SW 1271 (cell line): Measurements from ENCODE around the gene FUS.
"Not testable (repeated sequence)": the region's sequence is repeated elsewhere in the genome, so short reads cannot be mapped to it uniquely, and the experiment has no call there.

Experiments
- DNase-seq, 2 experiments: peaks; one replicate each; lab custom pipeline; 2025; lab: John Stamatoyannopoulos, UW

FUS gene

DNA sequence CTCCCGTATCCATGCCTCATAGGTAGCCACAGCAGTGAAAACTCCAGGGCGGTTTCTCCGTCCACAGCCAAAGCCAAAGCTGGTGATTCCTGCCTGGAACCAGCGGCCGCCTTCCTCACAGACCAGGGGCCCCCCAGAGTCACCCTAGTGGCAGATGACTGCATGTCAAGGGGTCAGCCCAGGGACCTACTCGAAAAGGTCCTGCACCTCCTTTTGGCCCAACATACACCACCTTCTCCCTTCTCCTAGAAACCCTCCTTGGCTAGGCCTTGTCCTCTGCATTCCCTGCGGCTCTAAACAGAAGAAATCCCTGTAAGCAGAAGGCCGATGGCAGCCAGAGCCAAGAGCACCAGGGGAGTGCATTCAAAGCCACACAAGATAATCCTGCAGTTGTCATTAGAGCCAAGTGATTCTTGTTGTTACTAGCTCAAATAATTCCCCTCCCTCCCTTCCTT, 36.2 kb upstream of the FUS start:
- DNase-seq = no peak

DNA sequence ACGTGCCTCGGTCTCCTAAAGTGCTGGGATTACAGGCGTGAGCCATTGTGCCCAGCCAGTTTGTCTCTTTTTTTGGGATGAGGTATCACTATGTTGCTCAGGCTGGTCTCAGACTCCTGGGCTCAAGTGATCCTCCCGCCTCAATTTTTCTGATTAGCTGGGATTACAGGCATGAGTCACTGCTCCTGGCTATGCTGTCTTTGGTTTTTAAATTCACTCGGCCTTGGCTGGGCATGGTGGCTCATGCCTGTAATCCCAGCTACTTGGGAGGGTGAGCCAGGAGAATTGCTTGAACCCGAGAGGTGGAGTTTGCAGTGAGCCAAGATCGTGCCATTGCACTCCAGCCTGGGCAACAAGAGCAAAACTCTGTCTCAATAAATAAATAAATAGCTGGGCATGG, 35.5 kb upstream of the FUS start:
- DNase-seq = not testable (repeated sequence)

DNA sequence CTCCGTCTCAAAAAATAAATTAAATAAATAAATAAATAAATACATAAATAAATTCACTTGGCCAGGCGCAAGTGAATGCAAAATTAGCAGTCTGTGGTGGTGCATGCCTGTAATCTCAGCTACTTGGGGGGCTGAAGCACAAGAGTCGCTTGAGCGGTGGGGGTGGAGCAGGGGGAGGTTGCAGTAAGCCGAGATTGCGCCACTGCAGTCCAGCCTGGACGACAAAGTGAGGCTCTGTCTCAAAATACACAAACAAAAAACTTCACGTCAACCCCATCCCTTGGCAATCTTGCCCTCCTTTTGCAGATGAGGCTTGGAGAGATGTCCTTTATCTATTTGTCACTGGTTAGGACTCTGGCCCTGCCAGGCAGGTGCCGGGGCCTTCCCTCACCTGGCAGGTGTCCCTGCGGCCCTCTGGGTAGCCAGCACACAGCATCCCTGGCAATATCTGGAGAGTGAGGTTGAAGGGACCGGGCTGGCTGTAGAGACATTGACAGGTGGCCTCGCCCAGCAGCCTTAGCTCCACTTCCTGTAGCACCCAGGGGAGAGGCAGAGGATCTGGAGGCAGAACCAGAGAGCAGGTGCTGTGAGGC, 34.4 kb upstream of the FUS start:
- DNase-seq = no peak

DNA sequence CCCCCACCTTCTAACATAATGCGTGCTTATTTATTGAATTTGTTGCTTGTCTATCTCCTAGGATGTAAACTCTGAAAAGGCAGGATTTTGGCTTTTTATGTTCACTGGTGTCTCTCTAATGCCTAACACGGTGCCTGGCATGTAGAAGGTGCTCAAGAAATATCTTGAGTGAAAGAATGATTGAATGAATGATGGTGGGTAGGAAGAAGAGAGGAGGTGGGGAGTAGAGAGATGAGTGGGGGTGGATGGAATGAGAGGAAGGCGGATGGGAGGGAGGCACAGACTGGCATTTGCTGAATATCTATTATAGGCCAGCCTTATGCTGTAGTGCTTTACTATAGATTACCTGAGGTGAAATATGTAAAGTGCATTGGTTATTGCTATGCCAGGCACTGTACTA, 32.4 kb upstream of the FUS start:
- DNase-seq = no peak

DNA sequence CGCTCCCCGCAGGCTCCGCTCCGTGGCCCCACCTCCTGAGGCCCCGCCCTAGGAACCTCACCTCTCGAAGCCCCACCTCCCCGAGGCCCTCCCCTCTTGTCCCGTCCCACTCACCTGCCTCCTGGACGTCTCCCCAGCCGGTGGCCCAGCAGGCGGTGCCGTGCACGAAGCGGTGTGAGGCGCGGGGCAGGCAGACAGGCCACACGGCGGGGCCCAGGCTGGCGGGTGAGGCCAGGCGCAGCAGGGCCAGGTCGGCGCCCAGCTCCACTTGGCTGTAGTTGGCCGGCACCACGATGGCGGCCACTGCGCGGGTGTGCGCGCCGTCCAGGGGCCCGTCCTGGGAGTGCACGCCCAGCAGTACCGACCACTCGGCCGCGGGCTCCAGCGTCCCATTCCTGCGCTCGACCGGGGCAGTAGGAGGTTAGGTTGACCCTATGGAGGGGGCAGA, 31.6 kb upstream of the FUS start:
- no peak for DNase-seq

DNA sequence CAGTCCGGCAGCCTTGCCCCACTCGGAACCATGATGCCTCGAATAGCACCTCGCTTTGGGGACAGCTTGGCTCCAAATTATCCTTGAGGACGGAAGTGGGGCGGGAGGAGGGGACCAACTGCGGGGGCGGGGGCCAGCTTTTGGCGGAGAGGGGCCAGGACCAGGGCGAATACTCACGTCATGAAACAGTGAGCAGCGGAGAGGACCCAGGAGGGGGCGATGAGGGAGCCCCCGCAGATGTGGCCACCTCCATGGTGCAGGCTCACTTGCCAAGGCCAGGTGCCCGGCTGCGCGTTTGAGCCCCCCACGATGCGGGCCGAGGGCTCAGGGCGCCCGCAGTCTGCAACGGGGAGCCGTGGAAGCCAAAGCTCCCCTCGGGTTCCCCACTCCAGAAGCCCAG, 31.0 kb upstream of the FUS start:
- no peak for DNase-seq

DNA sequence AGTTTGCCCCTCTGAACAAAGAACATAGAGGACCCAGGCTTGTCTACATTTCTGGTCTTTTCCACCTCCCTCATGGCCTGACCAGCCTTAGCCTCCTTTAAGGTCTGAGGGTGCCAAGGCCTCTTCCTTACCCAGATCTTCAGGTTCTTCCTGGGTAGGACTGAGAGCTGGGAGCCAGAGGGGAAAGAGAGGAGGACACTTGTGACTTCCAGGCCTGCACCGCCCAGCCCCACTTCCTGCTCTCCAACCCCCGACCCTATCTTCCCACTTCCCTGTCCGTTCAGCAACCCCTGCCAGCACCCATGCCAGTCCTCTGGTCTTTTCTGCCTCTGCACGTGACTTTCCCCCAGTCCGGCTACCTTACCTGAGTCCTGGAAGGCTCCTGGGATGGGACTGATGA, 30.6 kb upstream of the FUS start:
- DNase-seq = no peak

DNA sequence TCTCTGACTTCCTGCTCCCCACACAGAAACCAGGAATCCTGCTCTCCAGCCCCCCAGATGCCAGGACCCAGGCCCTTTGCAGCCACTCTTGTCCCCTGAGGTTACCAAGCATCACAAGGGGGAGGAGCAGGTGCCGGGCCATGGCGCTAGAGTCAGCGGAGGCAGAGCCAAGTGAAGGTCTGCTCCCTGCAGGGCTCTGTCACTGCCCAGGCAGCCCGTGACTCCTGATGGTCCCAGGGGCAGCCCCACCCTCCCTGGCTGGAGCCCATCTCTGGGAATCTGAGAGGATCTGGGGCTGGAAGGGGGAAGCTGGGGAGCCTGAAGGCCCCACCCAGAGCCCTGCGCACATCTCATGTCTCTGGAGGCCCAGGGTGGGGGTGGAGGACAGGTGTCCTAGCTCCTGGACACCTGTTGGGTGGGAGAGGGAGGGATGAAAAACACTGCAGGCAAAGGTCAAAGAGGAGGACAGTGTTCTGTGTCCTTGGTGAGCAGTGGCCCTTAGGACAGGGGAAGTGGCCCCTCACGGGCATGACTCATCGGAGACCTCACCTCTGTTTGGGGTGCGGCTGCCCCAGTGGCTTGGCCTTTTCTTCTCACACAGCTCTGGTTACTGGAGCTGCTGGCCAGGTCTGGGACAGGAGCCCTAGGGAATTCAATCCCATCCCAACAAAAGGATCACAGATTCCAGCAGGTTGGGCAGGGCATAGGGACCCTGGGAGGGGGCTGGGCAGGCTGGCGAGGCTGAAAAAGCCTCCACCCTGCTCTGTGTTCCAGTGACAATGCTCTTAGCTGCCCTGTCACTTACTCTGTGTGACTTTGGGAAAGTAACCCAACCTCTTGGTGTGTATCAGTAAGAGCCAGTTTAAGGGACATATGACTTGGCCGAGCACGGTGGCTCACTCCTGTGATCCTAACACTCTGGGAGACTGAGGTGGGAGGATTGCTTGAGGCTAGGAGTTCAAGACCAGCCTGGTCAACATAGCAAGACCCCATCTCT, 29.7 kb upstream of the FUS start, which contains the start of gene PRSS36:
Gene PRSS36 (minus strand): TSS at position 173 of the 997 bp plus-strand sequence. CDS start 31 bp downstream, at position 142.
- DNase-seq = no peak

DNA sequence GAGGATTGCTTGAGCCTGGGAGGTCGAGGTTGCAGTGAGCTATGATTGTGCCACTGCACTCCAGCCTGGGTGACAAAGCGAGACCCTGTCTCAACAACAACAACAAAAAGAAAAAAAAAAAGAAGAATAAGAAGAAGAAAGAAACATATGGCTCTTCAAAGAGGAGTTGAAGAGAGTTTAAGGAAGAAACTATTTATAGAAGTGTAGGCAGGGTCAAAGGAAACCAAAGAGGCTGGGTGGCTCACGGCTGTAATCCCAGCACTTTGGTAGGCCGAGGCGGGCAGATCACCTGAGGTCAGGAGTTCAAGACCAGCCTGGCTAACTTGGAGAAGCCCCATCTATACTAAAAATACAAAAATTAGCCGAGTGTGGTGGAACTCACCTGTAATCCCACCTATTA, 29.0 kb upstream of the FUS start:
- DNase-seq = not testable (repeated sequence)

DNA sequence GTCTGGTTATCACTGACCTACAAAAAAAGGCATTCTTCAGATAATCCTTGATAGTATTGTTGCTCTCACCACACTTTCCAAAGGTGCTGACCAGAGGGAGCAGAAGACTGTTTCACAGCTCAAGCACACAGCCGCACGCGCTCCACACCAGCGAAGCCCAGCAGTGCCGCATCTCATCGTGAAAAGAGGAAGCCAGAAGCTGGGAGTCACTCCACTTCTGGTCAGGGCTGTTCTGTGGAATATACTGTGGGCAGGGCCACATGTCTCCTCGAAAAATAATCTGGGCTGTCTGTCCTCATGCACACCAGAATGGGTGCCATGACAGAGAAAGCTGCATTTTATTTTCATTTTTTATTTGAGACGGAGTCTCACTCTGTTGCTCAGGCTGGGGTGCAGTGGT, 22.8 kb upstream of the FUS start:
- DNase-seq = no peak

DNA sequence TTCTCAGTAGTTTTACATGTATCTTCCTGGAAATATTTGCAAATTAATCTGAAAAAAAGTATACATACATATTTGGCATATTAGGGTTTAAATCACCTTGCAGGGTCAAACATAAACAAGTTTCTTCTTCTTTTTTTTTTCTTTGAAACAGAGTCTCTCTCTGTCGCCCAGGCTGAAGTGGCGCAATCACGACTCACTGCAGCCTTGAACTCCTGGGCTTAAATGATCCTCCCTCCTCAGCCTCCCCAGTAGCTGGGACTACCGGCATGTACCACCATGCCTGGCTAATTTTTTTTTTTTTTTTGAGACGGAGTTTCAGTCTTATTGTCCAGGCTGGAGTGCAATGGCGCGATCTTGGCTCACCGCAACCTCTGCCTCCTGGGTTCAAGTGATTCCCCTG, 12.6 kb upstream of the FUS start:
- no peak for DNase-seq

DNA sequence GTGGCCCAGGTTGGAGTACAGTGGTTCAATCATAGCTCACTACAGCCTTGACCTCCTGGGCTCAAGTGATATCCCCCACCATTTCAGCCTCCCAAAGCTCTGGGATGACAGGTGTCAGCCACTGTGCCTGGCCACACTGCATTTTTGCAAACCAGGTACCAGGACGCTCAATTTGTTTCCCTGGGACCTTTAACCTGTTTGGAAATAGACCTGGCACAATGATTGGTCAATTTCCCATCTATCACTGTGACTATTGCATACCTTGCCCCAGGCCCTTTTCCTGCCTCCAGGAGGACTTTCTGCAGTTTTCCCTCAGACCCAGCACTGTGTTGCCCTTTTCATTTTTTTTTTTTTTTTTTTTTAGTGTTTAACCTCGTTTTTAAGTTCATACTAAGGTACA, 11.1 kb upstream of the FUS start:
- no peak for DNase-seq

DNA sequence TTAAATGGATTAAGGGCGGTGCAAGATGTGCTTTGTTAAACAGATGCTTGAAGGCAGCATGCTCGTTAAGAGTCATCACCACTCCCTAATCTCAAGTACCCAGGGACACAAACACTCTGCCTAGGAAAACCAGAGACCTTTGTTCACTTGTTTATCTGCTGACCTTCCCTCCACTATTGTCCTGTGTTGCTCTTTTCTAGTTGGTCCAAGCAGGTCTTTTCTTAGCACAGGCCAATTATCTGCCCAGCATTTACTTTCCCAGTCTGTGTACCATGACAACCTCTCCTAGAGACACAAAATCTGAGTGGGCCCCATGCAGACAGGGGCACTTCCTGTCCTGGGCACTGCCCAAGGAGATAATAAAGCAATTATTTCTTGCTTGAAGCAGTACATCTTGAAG, 9.9 kb upstream of the FUS start:
- not testable (repeated sequence) for DNase-seq

DNA sequence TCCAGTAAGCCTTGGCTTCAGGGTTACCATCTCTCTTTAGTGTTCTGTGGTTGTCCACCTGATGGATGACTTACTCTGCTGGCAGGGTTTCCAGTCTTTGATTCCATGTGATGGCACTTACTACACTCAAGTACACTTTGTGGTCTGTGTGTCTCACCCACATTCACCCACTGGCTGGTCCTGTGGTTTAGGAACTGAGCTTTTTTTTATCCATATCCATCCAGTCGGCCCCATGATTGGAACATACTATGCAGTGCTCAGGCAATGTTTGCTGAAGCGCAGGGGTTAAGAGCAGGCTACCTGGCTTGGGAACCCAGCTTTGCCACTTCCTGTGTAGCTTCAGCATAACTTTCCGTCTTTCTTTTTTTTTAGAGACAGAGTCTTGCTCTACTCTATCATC, 2.8 kb upstream of the FUS start:
- DNase-seq = no peak

DNA sequence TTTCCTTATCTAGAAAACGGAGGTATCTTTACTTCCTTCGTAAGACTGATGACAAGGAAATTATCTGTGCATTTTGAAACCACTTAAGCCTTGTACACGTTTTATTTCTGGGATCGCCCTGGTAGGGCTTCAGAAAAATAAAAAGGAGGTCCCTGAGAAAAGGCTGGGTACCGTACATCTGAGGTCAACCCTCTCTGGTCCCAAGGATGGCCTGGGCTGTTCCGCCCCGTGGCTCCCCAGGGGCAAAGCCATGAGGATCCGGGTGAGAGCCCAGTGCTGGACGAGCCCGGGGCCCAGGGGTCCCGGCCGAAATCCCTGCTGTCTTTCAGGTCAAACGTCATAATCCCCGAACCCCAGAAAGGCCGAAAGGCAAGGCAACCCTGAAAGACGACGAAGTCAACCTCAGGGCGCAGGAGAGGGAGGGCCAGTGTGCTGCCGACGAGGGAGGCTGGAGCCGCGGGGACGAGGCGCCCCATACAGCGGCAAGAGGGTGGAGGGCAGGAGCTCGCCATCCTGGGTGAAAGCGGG, 656 bp upstream of the FUS start:
- no peak for DNase-seq

DNA sequence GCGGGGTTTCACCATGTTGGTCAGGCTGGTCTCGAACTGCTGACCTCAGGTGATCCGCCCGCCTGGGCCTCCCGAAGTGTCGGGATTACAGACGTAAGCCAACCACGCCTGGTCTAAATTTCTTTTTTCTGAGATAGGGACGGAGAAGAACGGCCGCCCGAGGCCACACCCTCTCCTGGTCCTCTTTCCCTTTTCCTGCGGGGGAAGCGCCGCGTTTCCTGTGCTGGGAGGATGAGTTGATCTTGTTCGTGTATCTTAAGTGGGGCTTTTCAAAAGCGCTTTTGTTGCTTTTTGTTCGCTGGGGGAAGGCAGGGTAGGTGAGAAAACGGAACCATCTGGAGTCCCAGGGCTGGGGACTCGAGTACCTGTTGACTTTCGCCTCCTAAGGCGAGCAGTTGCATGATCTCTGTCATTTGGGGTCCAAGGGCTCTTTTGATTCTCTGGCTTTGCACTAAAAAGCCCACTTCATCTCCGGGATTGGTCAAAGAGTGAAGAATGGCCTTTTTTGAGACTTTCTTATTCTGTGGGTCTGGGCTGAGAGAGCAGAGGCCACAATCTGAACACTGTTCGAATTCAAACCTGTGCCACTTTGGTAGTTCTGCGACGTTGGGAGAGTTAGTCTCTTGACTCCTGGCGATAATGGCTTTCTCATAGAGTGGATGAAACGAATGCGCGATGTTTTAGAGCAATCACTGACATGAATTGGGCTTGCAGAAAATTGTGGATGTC, 1.3 kb downstream of the FUS start:
- peak in 1 of 2 experiments; percentile 53 for DNase-seq

DNA sequence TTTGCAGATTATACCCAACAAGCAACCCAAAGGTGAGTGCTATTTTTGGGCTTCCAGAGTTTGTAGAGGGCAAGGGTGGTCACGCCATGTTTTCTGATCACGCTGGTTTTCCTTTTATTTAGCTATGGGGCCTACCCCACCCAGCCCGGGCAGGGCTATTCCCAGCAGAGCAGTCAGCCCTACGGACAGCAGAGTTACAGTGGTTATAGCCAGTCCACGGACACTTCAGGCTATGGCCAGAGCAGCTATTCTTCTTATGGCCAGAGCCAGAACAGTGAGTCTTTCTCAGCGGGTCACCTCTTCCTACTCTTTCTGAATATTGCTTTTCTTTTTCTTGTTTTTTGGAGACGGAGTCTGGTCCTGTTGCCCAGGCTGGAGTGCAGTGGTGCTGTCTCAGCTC, 2.5 kb downstream of the FUS start:
- no peak for DNase-seq

DNA sequence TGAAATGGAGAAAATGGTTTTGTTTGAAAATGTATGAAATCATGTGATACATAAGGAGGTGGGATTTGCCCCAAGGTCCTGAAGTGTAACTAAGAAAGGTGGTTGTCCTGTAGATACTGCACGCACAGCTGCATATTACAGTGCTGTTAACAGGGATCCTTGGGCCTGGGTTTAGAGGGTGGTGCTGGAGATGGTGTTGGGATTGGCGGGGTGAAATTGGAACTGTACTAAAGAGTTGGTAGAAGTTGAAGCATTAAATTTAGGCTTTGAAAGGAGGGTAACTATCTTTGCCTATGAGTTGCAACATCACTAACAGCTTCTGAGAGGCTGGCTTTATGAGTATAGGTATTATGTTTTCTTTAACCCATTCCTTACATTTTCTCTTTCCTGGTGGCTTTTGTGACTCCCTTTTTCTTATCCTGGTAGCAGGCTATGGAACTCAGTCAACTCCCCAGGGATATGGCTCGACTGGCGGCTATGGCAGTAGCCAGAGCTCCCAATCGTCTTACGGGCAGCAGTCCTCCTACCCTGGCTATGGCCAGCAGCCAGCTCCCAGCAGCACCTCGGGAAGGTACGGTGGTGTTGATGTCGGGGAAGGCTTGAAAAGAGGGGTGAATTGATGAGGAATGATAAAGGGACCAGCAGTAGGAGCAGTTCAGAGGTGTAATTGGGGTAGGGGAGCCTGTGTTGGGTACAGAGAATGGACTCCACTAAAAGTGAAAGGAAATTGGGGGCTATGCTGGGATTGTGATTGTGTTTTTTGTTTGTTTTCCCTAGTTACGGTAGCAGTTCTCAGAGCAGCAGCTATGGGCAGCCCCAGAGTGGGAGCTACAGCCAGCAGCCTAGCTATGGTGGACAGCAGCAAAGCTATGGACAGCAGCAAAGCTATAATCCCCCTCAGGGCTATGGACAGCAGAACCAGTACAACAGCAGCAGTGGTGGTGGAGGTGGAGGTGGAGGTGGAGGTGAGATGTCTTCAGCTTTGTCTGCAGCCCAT, 3.8 kb downstream of the FUS start:
- DNase-seq = no peak

DNA sequence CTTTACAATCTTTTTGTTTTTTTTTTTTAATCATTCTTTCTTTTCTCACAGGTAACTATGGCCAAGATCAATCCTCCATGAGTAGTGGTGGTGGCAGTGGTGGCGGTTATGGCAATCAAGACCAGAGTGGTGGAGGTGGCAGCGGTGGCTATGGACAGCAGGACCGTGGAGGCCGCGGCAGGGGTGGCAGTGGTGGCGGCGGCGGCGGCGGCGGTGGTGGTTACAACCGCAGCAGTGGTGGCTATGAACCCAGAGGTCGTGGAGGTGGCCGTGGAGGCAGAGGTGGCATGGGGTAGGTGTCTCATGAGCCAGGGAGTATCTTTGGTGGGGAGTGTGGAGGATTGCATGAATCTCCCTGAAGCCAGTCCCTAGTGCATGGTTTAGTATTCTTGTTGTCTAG, 4.9 kb downstream of the FUS start:
- DNase-seq = no peak

DNA sequence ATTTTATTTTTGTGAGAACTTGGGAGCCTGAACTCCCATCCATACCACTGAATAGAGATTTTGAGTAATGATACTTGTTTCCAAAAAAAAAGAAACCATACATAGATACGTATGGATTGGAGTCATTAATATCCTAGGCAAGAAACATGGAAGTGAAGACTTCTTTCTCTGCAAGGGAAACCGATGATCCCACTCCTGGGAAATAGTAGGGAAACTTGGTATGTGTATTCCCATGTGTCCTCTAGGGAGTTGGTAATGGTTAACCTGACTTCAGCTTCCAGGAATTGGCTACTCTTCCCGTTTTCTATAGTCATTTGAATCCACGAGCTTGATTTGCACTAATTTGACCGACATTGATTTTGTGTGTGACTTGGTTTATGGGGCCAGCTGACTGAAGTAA, 5.4 kb downstream of the FUS start:
- DNase-seq = no peak

DNA sequence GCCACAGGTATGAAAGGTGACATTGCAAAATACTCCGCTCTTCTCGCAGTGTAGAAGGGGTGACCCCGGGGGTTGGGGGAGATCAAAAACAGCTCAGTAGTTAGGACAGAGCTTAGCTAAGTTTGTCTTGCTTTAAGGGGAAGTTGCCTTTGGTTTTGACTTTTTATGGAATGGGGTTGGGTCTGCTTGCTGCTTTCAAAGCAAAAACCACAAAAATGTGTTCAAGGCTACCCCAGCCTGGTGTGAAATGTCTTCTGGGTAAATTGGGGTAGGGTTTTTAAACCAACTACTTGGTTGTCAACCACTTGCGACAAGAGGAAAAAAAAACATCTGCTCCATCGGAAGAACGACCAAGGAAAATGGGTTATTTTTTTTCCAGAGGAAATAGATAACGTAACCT, 6.2 kb downstream of the FUS start:
- no peak for DNase-seq
